DND-41 (cell line): ENCODE results near the gene NACA.

ENCODE experiments used
- EZH2 ChIP-seq: IDR thresholded peaks from 3 replicates; pipeline ENCODE4 v1.6.1; 2012; ENCODE audit warnings: borderline replicate concordance, low read depth, mild to moderate bottlenecking, moderate library complexity, low read length, inconsistent platforms; ENCODE audit not compliant: severe bottlenecking
- TF ChIP-seq, protein P1 (sequence below): IDR thresholded peaks from 2 replicates; pipeline ENCODE4 v1.5.1; 2012; ENCODE audit warnings: borderline replicate concordance, low read length, moderate library complexity, mild to moderate bottlenecking; ENCODE audit not compliant: poor library complexity, severe bottlenecking; ENCODE audit errors: extremely low read depth

DNA sequence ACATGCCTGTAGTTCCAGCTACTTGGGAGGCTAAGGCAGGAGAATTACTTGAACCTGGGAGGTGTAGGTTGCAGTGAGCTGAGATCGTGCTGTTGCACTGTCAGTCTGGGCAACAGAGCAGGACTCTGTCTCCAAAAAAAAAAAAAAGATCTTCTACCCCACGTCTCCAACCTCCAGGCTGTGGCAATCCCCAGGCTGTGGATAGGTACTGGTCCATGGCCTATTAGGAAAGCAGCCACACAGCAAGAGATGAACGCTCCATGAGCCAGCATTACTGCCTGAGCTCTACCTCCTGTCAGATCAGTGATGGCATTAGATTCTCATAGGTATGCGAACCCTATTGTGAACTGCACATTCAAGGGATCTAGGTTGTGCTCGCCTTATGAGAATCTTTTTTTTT, 30.9 kb downstream of the NACA start:
- TF ChIP-seq, protein P1, sequence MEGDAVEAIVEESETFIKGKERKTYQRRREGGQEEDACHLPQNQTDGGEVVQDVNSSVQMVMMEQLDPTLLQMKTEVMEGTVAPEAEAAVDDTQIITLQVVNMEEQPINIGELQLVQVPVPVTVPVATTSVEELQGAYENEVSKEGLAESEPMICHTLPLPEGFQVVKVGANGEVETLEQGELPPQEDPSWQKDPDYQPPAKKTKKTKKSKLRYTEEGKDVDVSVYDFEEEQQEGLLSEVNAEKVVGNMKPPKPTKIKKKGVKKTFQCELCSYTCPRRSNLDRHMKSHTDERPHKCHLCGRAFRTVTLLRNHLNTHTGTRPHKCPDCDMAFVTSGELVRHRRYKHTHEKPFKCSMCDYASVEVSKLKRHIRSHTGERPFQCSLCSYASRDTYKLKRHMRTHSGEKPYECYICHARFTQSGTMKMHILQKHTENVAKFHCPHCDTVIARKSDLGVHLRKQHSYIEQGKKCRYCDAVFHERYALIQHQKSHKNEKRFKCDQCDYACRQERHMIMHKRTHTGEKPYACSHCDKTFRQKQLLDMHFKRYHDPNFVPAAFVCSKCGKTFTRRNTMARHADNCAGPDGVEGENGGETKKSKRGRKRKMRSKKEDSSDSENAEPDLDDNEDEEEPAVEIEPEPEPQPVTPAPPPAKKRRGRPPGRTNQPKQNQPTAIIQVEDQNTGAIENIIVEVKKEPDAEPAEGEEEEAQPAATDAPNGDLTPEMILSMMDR = no peak
- TF ChIP-seq EZH2 = no peak
